SK-N-SH treated with all-trans-retinoic acid at 6 μM for 48 hours (cell line): ENCODE results near the gene GLIS1.

ENCODE experiments used
- GLIS3 ChIP-seq: fragments of 250-450 bp; sonication (Bioruptor Pico); IDR thresholded peaks from 2 replicates; pipeline ENCODE4 v1.5.0; 2020; ENCODE audit warnings: mild to moderate bottlenecking, moderate library complexity
- PATZ1 ChIP-seq: fragments of 250-450 bp; sonication (Bioruptor Pico); IDR thresholded peaks from 2 replicates; pipeline ENCODE4 v1.8.0; 2020; ENCODE audit warnings: mild to moderate bottlenecking, moderate library complexity, borderline replicate concordance
- PPARA ChIP-seq: fragments of 250-450 bp; sonication (Bioruptor Pico); IDR thresholded peaks from 2 replicates; pipeline ENCODE4 v1.5.0; 2020; ENCODE audit warnings: mild to moderate bottlenecking, borderline replicate concordance
- RARB ChIP-seq: fragments of 250-450 bp; sonication (Bioruptor Pico); IDR thresholded peaks from 2 replicates; pipeline ENCODE4 v1.8.0; 2021; ENCODE audit warnings: mild to moderate bottlenecking, moderate library complexity
- TCF4 ChIP-seq: fragments of 250-450 bp; sonication (Bioruptor Pico); IDR thresholded peaks from 2 replicates; pipeline ENCODE4 v1.8.0; 2021; ENCODE audit warnings: mild to moderate bottlenecking, moderate library complexity, borderline replicate concordance
- TOX ChIP-seq: fragments of 250-450 bp; sonication (Bioruptor Pico); IDR thresholded peaks from 2 replicates; pipeline ENCODE4 v1.8.0; 2021; ENCODE audit warnings: mild to moderate bottlenecking, moderate library complexity, borderline replicate concordance
- ZC3H10 ChIP-seq: fragments of 250-450 bp; sonication (Bioruptor Pico); IDR thresholded peaks from 2 replicates; pipeline ENCODE4 v1.5.1; 2021; ENCODE audit warnings: mild to moderate bottlenecking, moderate library complexity
- ZFP3 ChIP-seq: fragments of 250-450 bp; sonication (Bioruptor Pico); IDR thresholded peaks from 2 replicates; pipeline ENCODE4 v1.5.0; 2020; ENCODE audit warnings: mild to moderate bottlenecking, moderate library complexity
- ZFP30 ChIP-seq: fragments of 450-650 bp; formaldehyde crosslinking; IDR thresholded peaks from 2 replicates; pipeline ENCODE4 v1.5.0; 2022; ENCODE audit warnings: mild to moderate bottlenecking, moderate library complexity
- ZNF565 ChIP-seq: fragments of 450-650 bp; formaldehyde crosslinking; conservative IDR thresholded peaks from 2 replicates; pipeline ENCODE4 v1.5.0; 2020; ENCODE audit warnings: low read depth, mild to moderate bottlenecking, moderate library complexity
- TF ChIP-seq, protein P1 (sequence below): fragments of 250-450 bp; sonication (Bioruptor Pico); IDR thresholded peaks from 2 replicates; pipeline ENCODE4 v1.5.1; 2020; ENCODE audit warnings: low read depth, mild to moderate bottlenecking, moderate library complexity

GRCh38 chr1:53590531-53591515, 148.1 kb downstream of the GLIS1 start:
- TF ChIP-seq PATZ1 (CRISPR knock-in tag) (no peak), PPARA (no peak), TOX (CRISPR knock-in tag) (no peak), ZC3H10 (CRISPR knock-in tag) (no peak), TCF4 (no peak), RARB (CRISPR knock-in tag) (no peak), ZFP30 (CRISPR knock-in tag) (no peak), ZNF565 (no peak), GLIS3 (CRISPR knock-in tag) (no peak), ZFP3 (CRISPR knock-in tag) (no peak)
- TF ChIP-seq, protein P1, sequence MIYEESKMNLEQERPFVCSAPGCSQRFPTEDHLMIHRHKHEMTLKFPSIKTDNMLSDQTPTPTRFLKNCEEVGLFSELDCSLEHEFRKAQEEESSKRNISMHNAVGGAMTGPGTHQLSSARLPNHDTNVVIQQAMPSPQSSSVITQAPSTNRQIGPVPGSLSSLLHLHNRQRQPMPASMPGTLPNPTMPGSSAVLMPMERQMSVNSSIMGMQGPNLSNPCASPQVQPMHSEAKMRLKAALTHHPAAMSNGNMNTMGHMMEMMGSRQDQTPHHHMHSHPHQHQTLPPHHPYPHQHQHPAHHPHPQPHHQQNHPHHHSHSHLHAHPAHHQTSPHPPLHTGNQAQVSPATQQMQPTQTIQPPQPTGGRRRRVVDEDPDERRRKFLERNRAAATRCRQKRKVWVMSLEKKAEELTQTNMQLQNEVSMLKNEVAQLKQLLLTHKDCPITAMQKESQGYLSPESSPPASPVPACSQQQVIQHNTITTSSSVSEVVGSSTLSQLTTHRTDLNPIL: no peak
